GM19099 (cell line): ENCODE data around the gene SLITRK5.

Experiments
- POLR2A ChIP-seq: IDR thresholded peaks from 3 replicates; pipeline ENCODE4 v1.6.1; 2011; ENCODE audit warnings: low read depth; ENCODE audit not compliant: insufficient read length; ENCODE audit errors: extremely low read depth

The SLITRK5 gene

GRCh38 chr13:87678372-87678752, 7.2 kb downstream of the SLITRK5 start:
- TF ChIP-seq POLR2A = no peak

DNA sequence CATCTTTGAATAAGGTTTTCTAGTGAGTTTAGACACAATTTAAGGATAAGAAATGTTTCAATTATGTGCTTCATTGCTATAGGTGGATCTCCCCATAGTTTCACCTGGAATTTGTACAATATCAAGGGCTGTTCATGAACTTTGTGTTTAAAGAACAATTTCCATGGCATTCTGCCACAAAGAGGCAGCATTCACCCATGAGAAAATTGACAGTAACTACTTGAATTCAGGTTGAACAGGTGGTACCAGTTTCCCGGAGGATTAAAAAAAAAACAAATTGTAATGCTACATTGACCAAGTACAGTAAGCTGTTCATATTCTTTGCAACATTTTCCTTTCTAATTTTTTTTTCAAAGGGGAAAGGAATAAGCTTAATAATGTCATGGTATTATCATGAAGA, 9.1 kb downstream of the SLITRK5 start:
- no peak for TF ChIP-seq POLR2A

- TF ChIP-seq POLR2A = no peak
Observed at GRCh38 chr13:87684850-87685742, 13.9 kb downstream of the SLITRK5 start.

- TF ChIP-seq POLR2A = no peak
Observed at GRCh38 chr13:87696458-87696857, 25.3 kb downstream of the SLITRK5 start.

DNA sequence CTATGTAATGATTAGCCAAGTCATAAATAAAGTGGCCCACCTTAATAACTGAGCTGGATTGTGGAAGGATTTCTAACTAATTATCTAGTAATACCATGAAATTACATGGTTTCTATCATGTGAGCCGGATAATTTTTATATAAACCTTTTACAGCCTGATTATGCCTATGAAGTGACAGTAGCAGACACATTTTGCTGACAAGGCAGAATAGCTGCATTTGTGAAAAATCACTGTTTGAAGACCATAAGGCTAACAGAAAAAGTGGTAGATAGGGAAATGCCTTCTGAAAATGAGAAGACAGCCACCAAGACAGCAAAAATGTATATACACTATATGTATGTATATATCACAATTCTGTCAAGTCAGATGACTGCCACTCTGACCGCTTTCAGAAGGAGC, 27.1 kb downstream of the SLITRK5 start:
- TF ChIP-seq POLR2A = no peak

DNA sequence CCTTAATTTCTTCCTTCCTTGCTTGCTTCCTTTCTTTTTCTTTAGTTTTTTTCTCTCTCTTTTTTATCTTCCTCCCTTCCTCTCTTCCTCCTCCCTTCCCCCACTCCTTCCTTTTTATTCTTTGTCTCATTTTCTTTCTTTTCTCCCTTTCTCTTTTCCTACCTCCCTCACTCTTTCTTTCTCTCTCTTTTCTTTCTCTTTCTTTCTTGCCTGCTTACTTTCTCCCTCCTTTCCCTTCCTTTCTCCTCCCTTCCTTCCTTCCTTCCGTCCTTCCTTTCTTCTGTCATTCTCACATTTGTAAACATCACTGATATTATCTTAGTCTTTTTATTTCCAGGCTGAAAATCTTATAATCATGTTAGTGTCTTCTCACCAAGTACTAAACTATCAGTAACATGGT, 38.8 kb downstream of the SLITRK5 start:
- TF ChIP-seq POLR2A = no peak

GRCh38 chr13:87712012-87712411, 40.8 kb downstream of the SLITRK5 start:
- no peak for TF ChIP-seq POLR2A
